Sigmoid colon (tissue), 4 donors: ENCODE results near the gene EPYC.
"Not testable (repeated sequence)": the region's sequence is repeated elsewhere in the genome, so short reads cannot be mapped to it uniquely, and the experiment has no call there.

Experiments
- CTCF ChIP-seq, 4 experiments: fragments of 450-650 bp in 3 of 4; fragments of 200-600 bp in 1 of 4; IDR thresholded peaks; one replicate each; pipeline ENCODE4 v1.5.1; 2016 to 2019; ENCODE audit warnings: antibody characterized with exemption in 4 of 4, mild to moderate bottlenecking in 3 of 4, moderate library complexity in 2 of 4
- POLR2A ChIP-seq, 2 donors: fragments of 450-650 bp; IDR thresholded peaks; one replicate each; pipeline ENCODE4 v1.6.1; 2016; ENCODE audit warnings: antibody characterized with exemption in 2 of 2, mild to moderate bottlenecking in 2 of 2, moderate library complexity in 2 of 2
- POLR2AphosphoS5 ChIP-seq, 4 donors: sonication (generic); formaldehyde crosslinking; IDR thresholded peaks; one replicate each; pipeline ENCODE4 v1.6.1; 2017; ENCODE audit warnings: antibody characterized with exemption in 4 of 4

- not testable (repeated sequence) for TF ChIP-seq POLR2AphosphoS5, POLR2A, CTCF (IDR thresholded peaks at IDR 0.05)
Observed at GRCh38 chr12:90985331-90985730, 19.4 kb downstream of the EPYC start.
